HepG2 (cell line): ENCODE results near the gene CTSZ. TPM values are rescaled to one million over a fixed set of nuclear protein-coding genes. Genes with fewer than 3 reads are reported as not detected.

ENCODE experiments used
- ATF2 ChIP-seq: sonication (generic); formaldehyde crosslinking; IDR thresholded peaks from 2 replicates; pipeline ENCODE4 v1.4.0; 2020; ENCODE audit warnings: missing genetic modification reagents
- KAT7 ChIP-seq: IDR thresholded peaks from 2 replicates; pipeline ENCODE4 v1.6.1; 2018; ENCODE audit warnings: borderline replicate concordance, missing compliant biosample characterization
- NPAS2 ChIP-seq: sonication (generic); formaldehyde crosslinking; IDR thresholded peaks from 2 replicates; pipeline ENCODE4 v1.8.0; 2022; ENCODE audit warnings: mild to moderate bottlenecking, missing genetic modification reagents, borderline replicate concordance
- TSC22D2 ChIP-seq: sonication (generic); formaldehyde crosslinking; IDR thresholded peaks from 2 replicates; pipeline ENCODE4 v1.5.1; 2020; ENCODE audit warnings: missing genetic modification reagents, mild to moderate bottlenecking, borderline replicate concordance
- XRCC5 ChIP-seq: fragments of 200-400 bp; formaldehyde crosslinking; optimal IDR thresholded peaks from 2 replicates; pipeline ENCODE3; 2017; ENCODE audit warnings: mild to moderate bottlenecking, low read length
- ZMAT3 ChIP-seq: sonication (generic); formaldehyde crosslinking; conservative IDR thresholded peaks from 2 replicates; pipeline ENCODE4 v1.7.0; 2021; ENCODE audit warnings: missing genetic modification reagents
- ZNF180 ChIP-seq: sonication (generic); formaldehyde crosslinking; IDR thresholded peaks from 2 replicates; pipeline ENCODE4 v1.4.0; 2020; ENCODE audit warnings: low read depth, missing genetic modification reagents, borderline replicate concordance
- ZNF280D ChIP-seq: sonication (generic); formaldehyde crosslinking; IDR thresholded peaks from 2 replicates; pipeline ENCODE4 v1.5.1; 2020; ENCODE audit warnings: mild to moderate bottlenecking, missing genetic modification reagents
- ZNF652 ChIP-seq: IDR thresholded peaks from 2 replicates; pipeline ENCODE4 v1.6.1; 2016; ENCODE audit warnings: low read depth, borderline replicate concordance
- ZNF678 ChIP-seq: sonication (generic); formaldehyde crosslinking; IDR thresholded peaks from 2 replicates; pipeline ENCODE4 v1.4.0; 2020; ENCODE audit warnings: mild to moderate bottlenecking, missing genetic modification reagents
- ZNF781 ChIP-seq: sonication (generic); formaldehyde crosslinking; IDR thresholded peaks from 2 replicates; pipeline ENCODE4 v1.5.1; 2020; ENCODE audit warnings: borderline replicate concordance, mild to moderate bottlenecking, missing genetic modification reagents; ENCODE audit errors: not compliant biosample characterization
- polyA plus RNA-seq, 8 experiments: library from polyadenylated mRNA; depleted of rRNA in 3 of 8; stranded (reverse) in 7 of 8; unstranded in 1 of 8; fragments of >200 nt; fragmentation: Illumina TruSeq in 4 of 8; extraction: Trizol in 4 of 8; gene quantifications; 2 replicates each; pipeline versions ENCODE4 v1.2.1 to v1.2.3, GENCODE V29; 2011 to 2016; ENCODE audit warnings: low read depth in 4 of 8, missing spikeins in 1 of 8, mixed read lengths in 1 of 8; ENCODE audit not compliant: insufficient read depth in 1 of 8
- total RNA-seq, 5 experiments: library from RNA; depleted of rRNA; stranded (reverse); fragments of >200 nt; fragmentation: Illumina TruSeq; extraction: Trizol; gene quantifications; 2 replicates each; pipeline ENCODE4 v1.2.3, GENCODE V29; 2016; ENCODE audit warnings: low read depth in 1 of 5
- TF ChIP-seq, protein P1 (sequence below), 2 experiments: IDR thresholded peaks; 2 replicates each; pipeline ENCODE4 v1.6.1; 2011 to 2012; ENCODE audit warnings: low read length in 2 of 2, borderline replicate concordance in 1 of 2, low read depth in 1 of 2, mild to moderate bottlenecking in 1 of 2, moderate library complexity in 1 of 2
- TF ChIP-seq, protein P2 (sequence below): sonication (generic); formaldehyde crosslinking; IDR thresholded peaks from 2 replicates; pipeline ENCODE4 v1.4.0; 2020; ENCODE audit warnings: mild to moderate bottlenecking, low read depth, missing genetic modification reagents
- TF ChIP-seq, protein P3 (sequence below): IDR thresholded peaks from 2 replicates; pipeline ENCODE4 v1.6.1; 2016; ENCODE audit warnings: control low read depth

CTSZ gene
- total and polyA plus RNA-seq, 2 of the 13 experiments (the other 11 are each of a cell fraction or from before 2014, with no cell fraction given), result 0.33 TPM; not detected in 1

DNA sequence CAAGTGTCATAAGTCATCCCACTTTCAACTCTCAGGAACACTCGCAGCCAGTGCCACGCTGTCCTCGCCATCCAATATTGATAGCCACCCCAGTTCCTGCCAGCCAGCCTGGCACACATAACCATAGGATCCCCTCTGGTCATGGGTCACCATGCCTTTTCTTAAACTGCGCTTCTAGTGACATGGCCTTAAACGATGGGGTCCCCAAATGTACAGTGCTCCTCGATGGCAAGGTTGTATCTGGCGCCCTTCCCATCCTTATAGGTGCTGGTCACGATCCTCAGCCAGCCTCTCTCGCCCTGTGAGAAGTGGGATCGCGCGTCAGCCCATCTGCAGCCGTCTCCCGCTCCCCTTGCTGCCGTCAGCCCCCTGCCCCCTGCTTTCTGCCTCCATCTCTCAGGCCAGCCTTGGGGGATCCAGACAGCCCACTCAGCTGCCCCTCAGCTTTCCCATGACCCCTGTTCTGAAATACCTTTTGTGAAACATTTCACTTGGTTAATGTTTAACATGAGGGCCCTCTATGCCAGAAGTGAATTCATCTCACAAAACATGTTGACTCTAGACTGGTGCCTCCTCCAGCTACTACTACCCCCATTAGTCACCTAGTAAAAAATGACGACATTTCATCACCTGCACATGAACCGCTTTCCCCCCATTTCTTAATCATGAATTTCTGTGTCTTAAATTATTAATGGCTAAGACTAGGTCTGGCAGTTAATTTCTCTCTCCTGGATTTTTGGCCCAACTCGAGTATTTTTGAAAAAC lies 11.4 kb downstream of the CTSZ start (continued):
- TF ChIP-seq, protein P1, sequence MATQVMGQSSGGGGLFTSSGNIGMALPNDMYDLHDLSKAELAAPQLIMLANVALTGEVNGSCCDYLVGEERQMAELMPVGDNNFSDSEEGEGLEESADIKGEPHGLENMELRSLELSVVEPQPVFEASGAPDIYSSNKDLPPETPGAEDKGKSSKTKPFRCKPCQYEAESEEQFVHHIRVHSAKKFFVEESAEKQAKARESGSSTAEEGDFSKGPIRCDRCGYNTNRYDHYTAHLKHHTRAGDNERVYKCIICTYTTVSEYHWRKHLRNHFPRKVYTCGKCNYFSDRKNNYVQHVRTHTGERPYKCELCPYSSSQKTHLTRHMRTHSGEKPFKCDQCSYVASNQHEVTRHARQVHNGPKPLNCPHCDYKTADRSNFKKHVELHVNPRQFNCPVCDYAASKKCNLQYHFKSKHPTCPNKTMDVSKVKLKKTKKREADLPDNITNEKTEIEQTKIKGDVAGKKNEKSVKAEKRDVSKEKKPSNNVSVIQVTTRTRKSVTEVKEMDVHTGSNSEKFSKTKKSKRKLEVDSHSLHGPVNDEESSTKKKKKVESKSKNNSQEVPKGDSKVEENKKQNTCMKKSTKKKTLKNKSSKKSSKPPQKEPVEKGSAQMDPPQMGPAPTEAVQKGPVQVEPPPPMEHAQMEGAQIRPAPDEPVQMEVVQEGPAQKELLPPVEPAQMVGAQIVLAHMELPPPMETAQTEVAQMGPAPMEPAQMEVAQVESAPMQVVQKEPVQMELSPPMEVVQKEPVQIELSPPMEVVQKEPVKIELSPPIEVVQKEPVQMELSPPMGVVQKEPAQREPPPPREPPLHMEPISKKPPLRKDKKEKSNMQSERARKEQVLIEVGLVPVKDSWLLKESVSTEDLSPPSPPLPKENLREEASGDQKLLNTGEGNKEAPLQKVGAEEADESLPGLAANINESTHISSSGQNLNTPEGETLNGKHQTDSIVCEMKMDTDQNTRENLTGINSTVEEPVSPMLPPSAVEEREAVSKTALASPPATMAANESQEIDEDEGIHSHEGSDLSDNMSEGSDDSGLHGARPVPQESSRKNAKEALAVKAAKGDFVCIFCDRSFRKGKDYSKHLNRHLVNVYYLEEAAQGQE (IDR thresholded peaks at IDR 0.05; ENCODE audit: borderline replicate concordance in 1 of 2, low read depth in 1 of 2, low read length in 2 of 2), result no peak
- no peak for TF ChIP-seq ZNF781 (CRISPR knock-in tag)
- peak; percentile 49; the same call in 1 of the 2 replicates for TF ChIP-seq ATF2 (CRISPR knock-in tag)
- TF ChIP-seq, protein P2, sequence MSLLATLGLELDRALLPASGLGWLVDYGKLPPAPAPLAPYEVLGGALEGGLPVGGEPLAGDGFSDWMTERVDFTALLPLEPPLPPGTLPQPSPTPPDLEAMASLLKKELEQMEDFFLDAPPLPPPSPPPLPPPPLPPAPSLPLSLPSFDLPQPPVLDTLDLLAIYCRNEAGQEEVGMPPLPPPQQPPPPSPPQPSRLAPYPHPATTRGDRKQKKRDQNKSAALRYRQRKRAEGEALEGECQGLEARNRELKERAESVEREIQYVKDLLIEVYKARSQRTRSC (CRISPR knock-in tag), result no peak
- no peak for TF ChIP-seq KAT7 (CRISPR knock-in tag)
- peak; percentile 63 for TF ChIP-seq XRCC5
- TF ChIP-seq ZMAT3 (CRISPR knock-in tag), result peak; percentile 60; the same call in 1 of the 2 replicates
- TF ChIP-seq TSC22D2 (CRISPR knock-in tag), result 0 out of 2 replicates have a peak, but pooled peaks have one; percentile 47
- no peak for TF ChIP-seq ZNF180 (CRISPR knock-in tag)
- TF ChIP-seq, protein P3, sequence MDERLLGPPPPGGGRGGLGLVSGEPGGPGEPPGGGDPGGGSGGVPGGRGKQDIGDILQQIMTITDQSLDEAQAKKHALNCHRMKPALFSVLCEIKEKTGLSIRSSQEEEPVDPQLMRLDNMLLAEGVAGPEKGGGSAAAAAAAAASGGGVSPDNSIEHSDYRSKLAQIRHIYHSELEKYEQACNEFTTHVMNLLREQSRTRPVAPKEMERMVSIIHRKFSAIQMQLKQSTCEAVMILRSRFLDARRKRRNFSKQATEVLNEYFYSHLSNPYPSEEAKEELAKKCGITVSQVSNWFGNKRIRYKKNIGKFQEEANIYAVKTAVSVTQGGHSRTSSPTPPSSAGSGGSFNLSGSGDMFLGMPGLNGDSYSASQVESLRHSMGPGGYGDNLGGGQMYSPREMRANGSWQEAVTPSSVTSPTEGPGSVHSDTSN, result no peak
- TF ChIP-seq NPAS2 (CRISPR knock-in tag), result no peak
- no peak for TF ChIP-seq ZNF280D
- no peak for TF ChIP-seq ZNF678 (CRISPR knock-in tag)
- TF ChIP-seq ZNF652 (CRISPR knock-in tag), result no peak
